GM18951 (cell line): Measurements from ENCODE around the gene NOTCH1.

Source experiments
- POLR2A ChIP-seq: IDR thresholded peaks from 4 replicates; pipeline ENCODE4 v1.6.1; 2011; ENCODE audit warnings: mild to moderate bottlenecking; ENCODE audit not compliant: insufficient read length, insufficient read depth; ENCODE audit errors: extremely low read depth
- in situ Hi-C: fragments of 300-500 bp; cut with MboI; formaldehyde crosslinking; loops from one replicate; pipeline ENCODE4 v1.12.0; 2022; ENCODE audit warnings: low sequenced_read_pairs, mixed read lengths, inconsistent platforms; ENCODE audit not compliant: unreplicated experiment

The NOTCH1 gene

GRCh38 chr9:136483589-136484152 lies 62.2 kb downstream of the NOTCH1 start:
- in situ Hi-C loops = no loop called here
- peak; percentile 74 for TF ChIP-seq POLR2A

GRCh38 chr9:136482793-136483588 lies 62.9 kb downstream of the NOTCH1 start, which contains the start of gene SEC16A:
SEC16A (minus strand) TSS chr9:136483040; CDS start chr9:136477615, 5,425 bp downstream.
- TF ChIP-seq POLR2A = peak; percentile 94
- in situ Hi-C loops = no loop called here

GRCh38 chr9:136482046-136482792 lies 63.6 kb downstream of the NOTCH1 start:
- in situ Hi-C loops = no loop called here
- no peak for TF ChIP-seq POLR2A

DNA sequence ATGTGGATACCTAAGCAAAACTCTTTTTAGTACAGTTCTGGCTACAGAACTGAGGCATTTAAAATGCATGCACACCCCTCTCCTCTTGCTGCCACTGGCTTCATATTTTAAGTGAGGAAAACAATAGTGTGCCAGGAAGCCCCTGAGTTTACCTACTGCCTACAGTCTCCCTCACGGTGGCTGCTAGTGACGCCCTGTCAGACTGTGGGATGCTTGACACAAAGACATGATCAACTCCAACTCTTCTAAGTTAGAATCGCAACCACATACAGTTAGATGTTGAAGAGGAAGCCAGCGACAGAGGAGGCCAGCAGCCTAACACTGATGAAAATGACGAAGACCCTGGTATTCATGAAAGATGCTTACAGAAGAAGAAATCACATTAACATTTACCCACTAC lies 64.3 kb downstream of the NOTCH1 start:
- in situ Hi-C loops = no loop called here

GRCh38 chr9:136476369-136477150 lies 69.3 kb downstream of the NOTCH1 start:
- in situ Hi-C loops = no loop called here
- TF ChIP-seq POLR2A = no peak

More for the DNA sequence above, 64.3 kb downstream of the NOTCH1 start:
- TF ChIP-seq POLR2A = no peak

DNA sequence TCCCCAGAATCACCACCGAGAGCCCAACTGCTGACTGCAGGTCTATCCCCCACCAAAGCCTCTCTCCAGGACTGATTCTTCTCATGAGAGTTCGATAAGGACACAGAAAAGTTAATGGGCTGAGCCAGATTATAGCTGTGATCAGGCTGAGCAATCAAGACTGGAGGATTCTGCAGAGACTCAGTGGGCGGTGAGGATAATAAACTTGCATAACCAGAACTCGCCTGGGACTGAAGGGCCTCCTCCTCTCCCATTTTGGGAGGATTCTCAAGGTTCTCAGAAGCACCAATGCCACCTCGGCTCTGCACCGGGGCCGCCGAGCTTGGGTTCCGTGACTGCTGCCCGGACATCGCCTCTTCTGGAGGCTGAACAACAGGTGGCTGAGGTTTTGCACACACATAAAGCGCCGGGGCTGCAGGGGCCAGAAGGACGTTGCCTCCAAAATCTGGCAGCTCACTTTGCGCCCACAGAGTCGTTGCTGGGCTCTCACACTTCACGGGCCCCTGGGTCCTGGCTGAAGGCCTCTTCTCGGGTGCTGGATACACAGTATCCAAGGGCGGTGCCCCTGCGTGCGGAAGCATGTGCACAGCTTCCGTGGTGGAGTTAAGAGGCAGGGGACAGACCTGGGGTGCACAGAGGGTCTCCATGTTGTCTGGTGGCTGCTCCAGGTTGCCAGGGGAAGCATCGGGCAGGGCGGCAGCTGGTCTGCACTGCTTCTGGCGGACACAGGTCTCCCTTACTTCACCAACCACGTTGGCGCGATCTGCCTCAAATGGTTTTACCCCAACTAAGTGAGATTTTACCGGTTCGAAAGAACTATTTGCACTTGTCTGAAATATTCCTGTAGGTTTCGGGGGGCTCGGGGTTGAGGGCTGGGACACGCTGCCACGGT lies 70.6 kb downstream of the NOTCH1 start:
- in situ Hi-C loops = no loop called here
- no peak for TF ChIP-seq POLR2A

GRCh38 chr9:136474021-136474640 lies 71.7 kb downstream of the NOTCH1 start:
- peak; percentile 22 for TF ChIP-seq POLR2A
- in situ Hi-C loops = no loop called here

DNA sequence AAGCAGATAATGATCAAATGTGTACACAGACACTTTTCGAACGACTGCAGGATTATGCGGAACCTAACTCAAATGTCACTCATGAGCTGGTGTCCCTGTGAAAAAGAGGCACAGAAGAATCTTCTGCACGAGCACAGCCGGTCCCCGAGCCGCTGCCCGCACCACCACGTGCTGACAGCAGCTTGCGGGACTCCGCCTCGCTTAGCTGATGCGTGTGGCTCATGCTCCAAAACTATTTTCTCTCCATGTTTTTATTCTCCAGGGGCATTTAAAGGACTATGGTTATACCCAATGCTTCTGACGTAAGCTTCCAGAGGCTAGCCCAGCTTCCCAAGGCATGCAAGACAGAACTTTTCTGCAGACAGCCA lies 72.5 kb downstream of the NOTCH1 start:
- in situ Hi-C loops = no loop called here
- TF ChIP-seq POLR2A = no peak

GRCh38 chr9:136472640-136473353 lies 73.1 kb downstream of the NOTCH1 start:
- in situ Hi-C loops = no loop called here
- no peak for TF ChIP-seq POLR2A

GRCh38 chr9:136471802-136472487 lies 73.9 kb downstream of the NOTCH1 start:
- in situ Hi-C loops = no loop called here
- TF ChIP-seq POLR2A = no peak
